Chondrocyte (in vitro differentiated cells): ENCODE results near the gene ERG. TPM values are rescaled to one million over a fixed set of nuclear protein-coding genes. Genes with fewer than 3 reads are reported as not detected.

Source experiments
- DNase-seq: peaks from one replicate; pipeline ENCODE4 v3.0.0; 2021; ENCODE audit warnings: mixed read lengths, low spot score
- H3K27ac Mint-ChIP-seq: one replicate; pipeline ENCODE4 v1.8.0; 2021; ENCODE audit warnings: mild to moderate bottlenecking, moderate library complexity, mixed read lengths; ENCODE audit not compliant: unreplicated experiment
- H3K27me3 Mint-ChIP-seq: 2 replicates; pipeline ENCODE4 v1.8.0; 2021; ENCODE audit warnings: low read depth, mixed read lengths
- H3K36me3 Mint-ChIP-seq: 2 replicates; pipeline ENCODE4 v1.8.0; 2021; ENCODE audit warnings: low read depth, mixed read lengths
- H3K4me1 Mint-ChIP-seq: 2 replicates; pipeline ENCODE4 v1.8.0; 2021; ENCODE audit warnings: low read depth, mild to moderate bottlenecking, mixed read lengths
- H3K4me3 Mint-ChIP-seq: one replicate; pipeline ENCODE4 v1.8.0; 2021; ENCODE audit warnings: mild to moderate bottlenecking, moderate library complexity, mixed read lengths; ENCODE audit not compliant: unreplicated experiment
- H3K9me3 Mint-ChIP-seq: 2 replicates; pipeline ENCODE4 v1.8.0; 2021; ENCODE audit warnings: low read depth, mixed read lengths
- total RNA-seq: library from RNA; stranded (reverse); gene quantifications from 3 replicates; pipeline ENCODE4 v1.2.1, GENCODE V29; 2021
- TF ChIP-seq, protein P1 (sequence below): fragments of 200-600 bp; sonication (generic); IDR thresholded peaks from 2 replicates; pipeline ENCODE4 v1.5.0; 2021; ENCODE audit warnings: antibody characterized with exemption, mild to moderate bottlenecking, moderate library complexity

ERG gene
- total RNA-seq, 1 donor from 2014 or later = 33.4 TPM

GRCh38 chr21:38340131-38340530 lies 158.1 kb downstream of the ERG start:
- Mint-ChIP-seq H3K27ac (no peak overlapping the region), H3K27me3 (no peaks in the 10 kb centered on the region), H3K36me3 (no peaks in the 10 kb centered on the region), H3K9me3 (peaks cover 3% of the 10 kb centered on the region), H3K4me3 (no peak overlapping the region), H3K4me1 (peaks cover 35% of the 10 kb centered on the region)
- TF ChIP-seq, protein P1, sequence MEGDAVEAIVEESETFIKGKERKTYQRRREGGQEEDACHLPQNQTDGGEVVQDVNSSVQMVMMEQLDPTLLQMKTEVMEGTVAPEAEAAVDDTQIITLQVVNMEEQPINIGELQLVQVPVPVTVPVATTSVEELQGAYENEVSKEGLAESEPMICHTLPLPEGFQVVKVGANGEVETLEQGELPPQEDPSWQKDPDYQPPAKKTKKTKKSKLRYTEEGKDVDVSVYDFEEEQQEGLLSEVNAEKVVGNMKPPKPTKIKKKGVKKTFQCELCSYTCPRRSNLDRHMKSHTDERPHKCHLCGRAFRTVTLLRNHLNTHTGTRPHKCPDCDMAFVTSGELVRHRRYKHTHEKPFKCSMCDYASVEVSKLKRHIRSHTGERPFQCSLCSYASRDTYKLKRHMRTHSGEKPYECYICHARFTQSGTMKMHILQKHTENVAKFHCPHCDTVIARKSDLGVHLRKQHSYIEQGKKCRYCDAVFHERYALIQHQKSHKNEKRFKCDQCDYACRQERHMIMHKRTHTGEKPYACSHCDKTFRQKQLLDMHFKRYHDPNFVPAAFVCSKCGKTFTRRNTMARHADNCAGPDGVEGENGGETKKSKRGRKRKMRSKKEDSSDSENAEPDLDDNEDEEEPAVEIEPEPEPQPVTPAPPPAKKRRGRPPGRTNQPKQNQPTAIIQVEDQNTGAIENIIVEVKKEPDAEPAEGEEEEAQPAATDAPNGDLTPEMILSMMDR = no peak
- DNase-seq = no peak

GRCh38 chr21:38337793-38338192 lies 160.5 kb downstream of the ERG start:
- Mint-ChIP-seq H3K4me1 (peaks cover 33% of the 10 kb centered on the region), H3K27ac (no peak overlapping the region), H3K4me3 (no peak overlapping the region), H3K36me3 (no peaks in the 10 kb centered on the region), H3K27me3 (no peaks in the 10 kb centered on the region), H3K9me3 (peaks cover 1% of the 10 kb centered on the region)
- DNase-seq = no peak
- TF ChIP-seq, protein P1 = no peak

DNA sequence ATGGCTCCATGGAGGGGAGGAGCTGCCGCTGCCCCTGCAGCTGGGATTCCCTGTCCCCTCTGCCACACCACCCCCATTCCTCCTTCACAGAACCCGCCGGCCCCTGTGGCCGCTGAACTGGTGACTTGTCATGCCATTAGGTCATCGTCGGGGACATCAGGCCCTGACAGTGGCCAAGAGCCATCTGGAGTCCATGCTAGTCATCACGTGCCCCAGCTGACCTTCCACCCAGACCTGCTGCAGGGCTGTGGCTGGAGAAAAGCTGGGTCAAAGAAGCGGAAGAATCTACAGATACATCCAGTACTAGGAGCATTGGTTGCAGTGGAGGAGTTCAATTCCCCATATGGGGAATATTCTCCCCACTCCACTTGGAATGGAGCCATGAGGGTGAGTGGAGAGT lies 163.4 kb downstream of the ERG start:
- TF ChIP-seq, protein P1 = no peak
- Mint-ChIP-seq H3K9me3 (no peaks in the 10 kb centered on the region), H3K27me3 (no peaks in the 10 kb centered on the region), H3K4me1 (peaks cover 21% of the 10 kb centered on the region), H3K4me3 (no peak overlapping the region), H3K27ac (no peak overlapping the region), H3K36me3 (no peaks in the 10 kb centered on the region)
- DNase-seq = peak; percentile 56

- Mint-ChIP-seq H3K36me3 (no peaks in the 10 kb centered on the region), H3K27me3 (no peaks in the 10 kb centered on the region), H3K9me3 (no peaks in the 10 kb centered on the region), H3K4me1 (peaks cover 25% of the 10 kb centered on the region), H3K27ac (no peak overlapping the region), H3K4me3 (peak overlapping the region; percentile 4)
- no peak for DNase-seq
- TF ChIP-seq, protein P1 = peak; percentile 62
These were observed 164.7 kb downstream of the ERG start for GRCh38 chr21:38333301-38334272.

- Mint-ChIP-seq H3K9me3 (no peaks in the 10 kb centered on the region), H3K27me3 (no peaks in the 10 kb centered on the region), H3K27ac (no peak overlapping the region), H3K4me3 (no peak overlapping the region), H3K4me1 (peaks cover 33% of the 10 kb centered on the region), H3K36me3 (no peaks in the 10 kb centered on the region)
- TF ChIP-seq, protein P1 = no peak
- DNase-seq = no peak
These were observed 167.6 kb downstream of the ERG start for GRCh38 chr21:38330666-38331065.

Other genes starting within 250 kb of the ERG start
- gene KCNJ15, start 241.5 kb downstream of the ERG start, total RNA-seq = 0.21 to 0.80 TPM (median 0.27 TPM) in 3 replicates